HepG2 (cell line): Measurements from ENCODE around the gene PRDX5. TPM values are rescaled to one million over a fixed set of nuclear protein-coding genes. Genes with fewer than 3 reads are reported as not detected.
A peak's percentile ranks its signal among the peaks of the same experiment; 100 is the strongest.

ENCODE experiments used
- ATAC-seq: fragments of 200-7000 bp; cut with Tn5 transposase; 3 replicates; pipeline ENCODE4 v1.9.1; 2020; ENCODE audit warnings: mild to moderate bottlenecking, moderate library complexity
- BruUV-seq: library from RNA; stranded (reverse); fragments of 400-500 nt; replicated peaks from 2 replicates; lab custom pipeline; 2021; lab: Mats Ljungman, UMichigan
- CTCF ChIA-PET: fragments of 300-600 bp; formaldehyde crosslinking; extraction: SDS; loops from one replicate; lab custom pipeline; 2021; ENCODE audit warnings: low total read pairs, inconsistent platforms, low intra/inter-chr PET ratio; lab: Yijun Ruan, JAX
- POLR2A ChIA-PET: fragments of 350-600 bp; sonication (Branson Sonifier 250); formaldehyde crosslinking; loops from one replicate; lab custom pipeline; 2020; ENCODE audit warnings: antibody characterized with exemption, inconsistent platforms; lab: Yijun Ruan, JAX
- DNase-seq: peaks from one replicate; pipeline ENCODE4 v3.0.0-alpha.2; 2015; ENCODE audit warnings: low spot score
- FAIRE-seq: peaks from 3 replicates; lab custom pipeline; 2011; peaks lifted over from hg19 to GRCh38; lab: Jason Lieb, UNC
- H2AFZ ChIP-seq: one replicate; pipeline ENCODE4 v1.6.1; 2011; ENCODE audit warnings: low read length, inconsistent platforms
- H3K27ac ChIP-seq: fragments of 300-600 bp; 3 replicates; pipeline ENCODE4 v1.8.0; 2011; ENCODE audit warnings: mixed run types, mild to moderate bottlenecking, mixed read lengths, low read length, inconsistent platforms; ENCODE audit not compliant: insufficient read depth; ENCODE audit errors: extremely low read length
- H3K27me3 ChIP-seq, 2 experiments: fragments of 200-600 bp in 1 of 2; 2 replicates in 1 of 2; 3 replicates in 1 of 2; pipeline versions ENCODE4 v1.6.0 to v1.8.0; 2011; ENCODE audit warnings: low read length in 2 of 2, mild to moderate bottlenecking in 2 of 2, moderate library complexity in 2 of 2, inconsistent platforms in 1 of 2; ENCODE audit not compliant: insufficient read depth in 2 of 2, control insufficient read depth in 1 of 2
- H3K36me3 ChIP-seq, 2 experiments: fragments of 200-600 bp in 1 of 2; replicated peaks in 1 of 2; 2 replicates in 1 of 2; 3 replicates in 1 of 2; pipeline versions ENCODE4 v1.5.1 to v1.8.0; 2011; ENCODE audit warnings: low read length in 2 of 2, inconsistent platforms in 1 of 2; ENCODE audit not compliant: insufficient read depth in 2 of 2, control insufficient read depth in 1 of 2
- H3K4me1 ChIP-seq: 2 replicates; pipeline ENCODE4 v1.5.1; 2012; ENCODE audit warnings: low read length, inconsistent platforms; ENCODE audit not compliant: insufficient read depth
- H3K4me2 ChIP-seq: 2 replicates; pipeline ENCODE4 v1.6.0; 2011; ENCODE audit warnings: low read depth, low read length, inconsistent platforms
- H3K4me3 ChIP-seq, 3 experiments: fragments of 200-600 bp in 1 of 3; sonication (generic), shearing (Covaris generic) in 1 of 3; replicated peaks in 1 of 3; 2 replicates each; pipeline ENCODE4 v1.5.1; 2011 to 2016; ENCODE audit warnings: low read length in 3 of 3, inconsistent platforms in 2 of 3, low read depth in 2 of 3, mild to moderate bottlenecking in 2 of 3, control low read depth in 1 of 3, mixed read lengths in 1 of 3; ENCODE audit not compliant: insufficient read depth in 1 of 3
- H3K79me2 ChIP-seq: one replicate; pipeline ENCODE4 v1.6.1; 2011; ENCODE audit warnings: low read length, inconsistent platforms; ENCODE audit not compliant: insufficient read depth
- H3K9ac ChIP-seq: 2 replicates; pipeline ENCODE4 v1.6.0; 2011; ENCODE audit warnings: mild to moderate bottlenecking, low read depth, low read length, inconsistent platforms; ENCODE audit not compliant: insufficient read depth
- H3K9me3 ChIP-seq: 2 replicates; pipeline ENCODE4 v1.5.1; 2012; ENCODE audit warnings: mild to moderate bottlenecking, low read length
- H4K20me1 ChIP-seq: 2 replicates; pipeline ENCODE4 v1.6.0; 2011; ENCODE audit warnings: inconsistent platforms, mild to moderate bottlenecking, low read length, moderate library complexity; ENCODE audit not compliant: insufficient read depth
- GABPB1 ChIP-seq: IDR thresholded peaks from 2 replicates; pipeline ENCODE4 v1.6.1; 2016; ENCODE audit warnings: mild to moderate bottlenecking, missing genetic modification reagents, moderate library complexity, missing compliant biosample characterization
- HHEX ChIP-seq: IDR thresholded peaks from 2 replicates; pipeline ENCODE4 v1.6.1; 2016; ENCODE audit warnings: control low read depth
- HNRNPL ChIP-seq: fragments of 200-400 bp; formaldehyde crosslinking; IDR thresholded peaks from 2 replicates; pipeline ENCODE4 v1.6.1; 2017; ENCODE audit warnings: mild to moderate bottlenecking, low read depth, low read length
- RBM22 ChIP-seq: fragments of 200-400 bp; formaldehyde crosslinking; optimal IDR thresholded peaks from 2 replicates; pipeline ENCODE3; 2017; ENCODE audit warnings: mild to moderate bottlenecking, low read length, moderate library complexity
- ZNF570 ChIP-seq: sonication (generic); formaldehyde crosslinking; IDR thresholded peaks from 2 replicates; pipeline ENCODE4 v1.4.0; 2020; ENCODE audit warnings: mild to moderate bottlenecking, missing genetic modification reagents, borderline replicate concordance
- ZNF577 ChIP-seq: sonication (generic); formaldehyde crosslinking; IDR thresholded peaks from 2 replicates; pipeline ENCODE4 v1.4.0; 2020; ENCODE audit warnings: mild to moderate bottlenecking, low read depth, missing genetic modification reagents, borderline replicate concordance
- ZNF75D ChIP-seq: sonication (generic); formaldehyde crosslinking; IDR thresholded peaks from 2 replicates; pipeline ENCODE4 v1.8.1; 2023; ENCODE audit warnings: missing genetic modification reagents, mild to moderate bottlenecking, borderline replicate concordance
- WGBS: methylation state at CpG from one replicate; pipeline ENCODE4 v1.1.6; 2017; ENCODE audit warnings: low lambda C conversion rate; 5-methylcytosine and 5-hydroxymethylcytosine counted together
- in situ Hi-C: cut with HindIII; loops from 2 replicates; pipeline ENCODE4 v1.10.0; 2017; ENCODE audit warnings: low pct_unique_long_range_greater_than_20kb; ENCODE audit not compliant: extremely low pct_ligation_motif_present
- intact Hi-C: fragments of 100-400 bp; cut with micrococcal nuclease; formaldehyde crosslinking; loops from one replicate; pipeline ENCODE4 v1.10.0; 2022; ENCODE audit not compliant: unreplicated experiment
- polyA plus RNA-seq, 8 experiments: library from polyadenylated mRNA; depleted of rRNA in 3 of 8; stranded (reverse) in 7 of 8; unstranded in 1 of 8; fragments of >200 nt; fragmentation: Illumina TruSeq in 4 of 8; extraction: Trizol in 4 of 8; gene quantifications; 2 replicates each; pipeline versions ENCODE4 v1.2.1 to v1.2.3, GENCODE V29; 2011 to 2016; ENCODE audit warnings: low read depth in 4 of 8, missing spikeins in 1 of 8, mixed read lengths in 1 of 8; ENCODE audit not compliant: insufficient read depth in 1 of 8
- total RNA-seq, 5 experiments: library from RNA; depleted of rRNA; stranded (reverse); fragments of >200 nt; fragmentation: Illumina TruSeq; extraction: Trizol; gene quantifications; 2 replicates each; pipeline ENCODE4 v1.2.3, GENCODE V29; 2016; ENCODE audit warnings: low read depth in 1 of 5
- TF ChIP-seq, protein P1 (sequence below): sonication (generic); formaldehyde crosslinking; IDR thresholded peaks from 2 replicates; pipeline ENCODE4 v1.4.0; 2020; ENCODE audit warnings: mild to moderate bottlenecking, missing genetic modification reagents
- TF ChIP-seq, protein P2 (sequence below): sonication (generic); formaldehyde crosslinking; IDR thresholded peaks from 2 replicates; pipeline ENCODE4 v1.9.0; 2022; ENCODE audit warnings: low read depth, missing genetic modification reagents

Gene PRDX5
- total and polyA plus RNA-seq, 2 of the 13 experiments (the other 11 are each of a cell fraction or from before 2014, with no cell fraction given): 215 to 311 TPM

DNA sequence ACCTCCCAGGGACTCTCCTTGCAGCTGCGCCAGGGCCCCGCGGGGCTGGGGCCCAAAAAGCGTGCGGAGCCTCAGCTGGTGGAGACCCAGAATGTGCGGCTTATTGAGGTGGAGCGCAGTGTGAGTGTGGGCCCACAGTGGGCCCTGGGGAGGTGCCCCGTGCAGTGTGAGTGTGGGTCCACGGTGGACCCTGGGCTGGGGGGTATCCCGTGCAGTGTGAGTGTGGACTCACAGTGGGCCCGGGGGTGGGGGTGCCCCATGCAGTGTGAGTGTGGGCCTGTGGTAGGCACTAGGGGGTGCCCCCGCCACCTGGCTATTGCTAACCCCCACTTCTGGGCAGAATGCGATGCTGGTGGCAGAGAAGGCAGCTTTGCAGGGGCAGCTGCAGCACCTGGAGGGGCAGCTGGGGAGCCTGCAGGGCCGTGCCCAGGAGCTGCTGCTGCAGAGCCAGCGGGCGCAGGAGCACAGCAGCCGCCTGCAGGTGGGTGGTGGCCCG, 33.3 kb downstream of the PRDX5 start:
- POLR2A ChIA-PET: no interaction called here
- in situ Hi-C loops: no loop called here

More for the DNA sequence above, 33.3 kb downstream of the PRDX5 start:
- CTCF ChIA-PET: no interaction called here
- TF ChIP-seq GABPB1 (CRISPR knock-in tag): no peak
- TF ChIP-seq HNRNPL: 0 out of 2 replicates have a peak, but pooled peaks have one; percentile 28
- TF ChIP-seq ZNF577 (CRISPR knock-in tag): no peak
- TF ChIP-seq, protein P1, sequence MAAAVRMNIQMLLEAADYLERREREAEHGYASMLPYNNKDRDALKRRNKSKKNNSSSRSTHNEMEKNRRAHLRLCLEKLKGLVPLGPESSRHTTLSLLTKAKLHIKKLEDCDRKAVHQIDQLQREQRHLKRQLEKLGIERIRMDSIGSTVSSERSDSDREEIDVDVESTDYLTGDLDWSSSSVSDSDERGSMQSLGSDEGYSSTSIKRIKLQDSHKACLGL: no peak
- no peak for TF ChIP-seq RBM22
- no peak for TF ChIP-seq HHEX (CRISPR knock-in tag)
- TF ChIP-seq, protein P2, sequence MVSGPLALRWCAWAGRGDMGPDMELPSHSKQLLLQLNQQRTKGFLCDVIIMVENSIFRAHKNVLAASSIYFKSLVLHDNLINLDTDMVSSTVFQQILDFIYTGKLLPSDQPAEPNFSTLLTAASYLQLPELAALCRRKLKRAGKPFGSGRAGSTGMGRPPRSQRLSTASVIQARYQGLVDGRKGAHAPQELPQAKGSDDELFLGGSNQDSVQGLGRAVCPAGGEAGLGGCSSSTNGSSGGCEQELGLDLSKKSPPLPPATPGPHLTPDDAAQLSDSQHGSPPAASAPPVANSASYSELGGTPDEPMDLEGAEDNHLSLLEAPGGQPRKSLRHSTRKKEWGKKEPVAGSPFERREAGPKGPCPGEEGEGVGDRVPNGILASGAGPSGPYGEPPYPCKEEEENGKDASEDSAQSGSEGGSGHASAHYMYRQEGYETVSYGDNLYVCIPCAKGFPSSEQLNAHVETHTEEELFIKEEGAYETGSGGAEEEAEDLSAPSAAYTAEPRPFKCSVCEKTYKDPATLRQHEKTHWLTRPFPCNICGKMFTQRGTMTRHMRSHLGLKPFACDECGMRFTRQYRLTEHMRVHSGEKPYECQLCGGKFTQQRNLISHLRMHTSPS (CRISPR knock-in tag): no peak
- TF ChIP-seq ZNF570 (CRISPR knock-in tag): no peak
- no peak for TF ChIP-seq ZNF75D (CRISPR knock-in tag)
- intact Hi-C loops: no loop called here
- ATAC-seq (no peak), DNase-seq (no peak), FAIRE-seq (no peak)
- no peak overlapping the region for H3K9ac ChIP-seq
- no peak overlapping the region for H3K27ac ChIP-seq
- H3K9me3 ChIP-seq: no peaks in the 10 kb centered on the region
- no peaks in the 10 kb centered on the region for H4K20me1 ChIP-seq
- no peak overlapping the region for H2AFZ ChIP-seq
- peaks cover 2 to 26% of the 10 kb centered on the region in 2 experiments; a peak in 3 of 5 replicates for H3K27me3 ChIP-seq
- H3K4me2 ChIP-seq: no peak overlapping the region
- no peaks in the 10 kb centered on the region for H3K36me3 ChIP-seq
- BruUV-seq: no TSS peak
- H3K4me1 ChIP-seq: peaks cover 45% of the 10 kb centered on the region
- H3K4me3 ChIP-seq: no peak overlapping the region
- 71% methylated on average over 10 of the region's 18 CpGs for WGBS
- no peaks in the 10 kb centered on the region for H3K79me2 ChIP-seq
